Tibial nerve (tissue), 4 donors: ENCODE measurements around the gene MZT2A. TPM values are rescaled to one million over a fixed set of nuclear protein-coding genes. Genes with fewer than 3 reads are reported as not detected.
"Not testable (repeated sequence)": the region's sequence is repeated elsewhere in the genome, so short reads cannot be mapped to it uniquely, and the experiment has no call there.

ENCODE experiments used
- DNase-seq, 2 donors: peaks; one replicate each; pipeline ENCODE4 v3.0.0-alpha.2; 2019; ENCODE audit warnings: low spot score in 2 of 2
- H3K27ac ChIP-seq, 4 donors: fragments of 200-600 bp; sonication (generic) in 3 of 4; one replicate each; pipeline ENCODE4 v1.5.1; 2017 to 2019; ENCODE audit warnings: mild to moderate bottlenecking in 1 of 4
- H3K27me3 ChIP-seq, 2 donors: fragments of 200-600 bp; sonication (generic) in 1 of 2; one replicate each; pipeline versions ENCODE4 v1.5.1 to v1.6.0; 2017 to 2019
- H3K36me3 ChIP-seq, 3 donors: fragments of 200-600 bp; sonication (generic); one replicate each; pipeline ENCODE4 v1.5.1; 2018 to 2019
- H3K4me1 ChIP-seq, 4 donors: fragments of 200-600 bp; sonication (generic) in 3 of 4; one replicate each; pipeline ENCODE4 v1.5.1; 2017 to 2019
- H3K4me3 ChIP-seq, 4 donors: fragments of 200-600 bp; sonication (generic) in 3 of 4; one replicate each; pipeline ENCODE4 v1.5.1; 2017 to 2019; ENCODE audit warnings: mild to moderate bottlenecking in 1 of 4, moderate library complexity in 1 of 4
- H3K9me3 ChIP-seq, 4 donors: fragments of 200-600 bp; sonication (generic) in 3 of 4; one replicate each; pipeline ENCODE4 v1.5.1; 2017 to 2019
- EP300 ChIP-seq, 2 donors: sonication (generic); formaldehyde crosslinking; IDR thresholded peaks; one replicate each; pipeline ENCODE4 v1.6.1; 2017; ENCODE audit warnings: antibody characterized with exemption in 2 of 2, mild to moderate bottlenecking in 1 of 2
- POLR2A ChIP-seq, 2 donors: fragments of 450-650 bp; IDR thresholded peaks; one replicate each; pipeline ENCODE4 v1.6.1; 2017; ENCODE audit warnings: antibody characterized with exemption in 2 of 2, mild to moderate bottlenecking in 2 of 2, moderate library complexity in 2 of 2
- WGBS, 2 donors: methylation state at CpG; one replicate each; pipeline ENCODE4 v1.1.5; 2018; 5-methylcytosine and 5-hydroxymethylcytosine counted together
- total RNA-seq, 4 donors: library from RNA; depleted of rRNA; stranded (reverse); fragments of >200 nt; gene quantifications; one replicate each; pipeline ENCODE4 v1.1.0, GENCODE V29; 2016
- TF ChIP-seq, protein P1 (sequence below), 5 experiments: fragments of 200-600 bp in 3 of 5; fragments of 450-650 bp in 2 of 5; sonication (generic) in 3 of 5; IDR thresholded peaks; one replicate each; pipeline ENCODE4 v1.5.1; 2016 to 2019; ENCODE audit warnings: antibody characterized with exemption in 5 of 5, mild to moderate bottlenecking in 3 of 5, moderate library complexity in 2 of 5

MZT2A gene
- total RNA-seq, 4 donors from 2014 or later, result 73.5 to 143 (median 114) TPM

DNA sequence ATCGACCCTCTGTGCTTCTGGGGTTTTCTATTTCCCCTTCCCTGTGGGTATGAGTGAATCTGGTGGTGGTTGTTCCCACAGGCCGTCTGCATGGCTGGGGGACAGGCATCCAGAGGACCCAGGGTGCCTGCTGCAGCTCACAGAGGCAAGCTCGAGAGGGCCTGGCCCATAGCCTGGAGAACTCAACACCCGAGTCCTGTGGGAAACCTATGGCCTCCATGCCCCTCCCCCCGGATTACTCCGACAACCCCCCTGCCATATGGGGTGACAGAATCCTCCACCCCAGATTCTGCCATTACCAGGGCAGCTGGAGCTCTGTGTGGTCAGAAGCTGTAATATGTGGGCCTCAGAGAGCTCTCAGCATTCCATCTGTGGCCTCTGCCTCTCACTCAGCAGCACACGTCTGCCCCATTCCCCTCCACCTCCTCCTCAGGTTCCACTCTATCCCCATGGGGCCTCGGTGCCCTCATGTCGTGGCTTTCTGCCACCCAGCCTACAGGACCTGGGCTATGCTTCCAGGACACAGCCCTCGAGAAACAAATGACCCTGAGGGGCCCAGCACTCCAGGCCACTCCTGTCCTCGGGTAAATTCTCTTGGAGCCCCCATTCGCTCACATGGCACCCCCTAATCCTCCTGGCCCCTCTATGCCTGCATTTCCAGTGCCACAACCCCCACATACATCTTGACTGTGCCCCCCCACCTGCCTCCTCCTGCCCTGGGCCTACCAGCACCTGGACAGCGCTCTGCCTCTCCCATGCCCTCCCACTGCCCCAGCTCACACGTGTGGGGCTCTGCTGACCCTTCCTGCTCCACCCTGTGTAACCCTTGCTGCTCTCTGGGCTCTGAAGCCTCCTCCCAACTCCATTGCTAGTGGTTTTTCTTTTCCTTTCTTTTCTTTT lies 3.6 kb downstream of the MZT2A start:
- Histone ChIP-seq H3K27ac (no peak overlapping the region), H3K4me1 (peaks cover 0 to 20% (median 3%) of the 10 kb centered on the region in 4 donors), H3K27me3 (no peaks in the 10 kb centered on the region), H3K4me3 (no peak overlapping the region), H3K36me3 (peaks cover 0 to 25% (median 0%) of the 10 kb centered on the region in 3 donors), H3K9me3 (no peaks in the 10 kb centered on the region)
- WGBS, 2 donors, result 75 to 78% methylated on average over 12 to 14 of the region's 14 CpGs
- DNase-seq, result no peak
- TF ChIP-seq EP300 (IDR thresholded peaks at IDR 0.05), result no peak
- TF ChIP-seq, protein P1, sequence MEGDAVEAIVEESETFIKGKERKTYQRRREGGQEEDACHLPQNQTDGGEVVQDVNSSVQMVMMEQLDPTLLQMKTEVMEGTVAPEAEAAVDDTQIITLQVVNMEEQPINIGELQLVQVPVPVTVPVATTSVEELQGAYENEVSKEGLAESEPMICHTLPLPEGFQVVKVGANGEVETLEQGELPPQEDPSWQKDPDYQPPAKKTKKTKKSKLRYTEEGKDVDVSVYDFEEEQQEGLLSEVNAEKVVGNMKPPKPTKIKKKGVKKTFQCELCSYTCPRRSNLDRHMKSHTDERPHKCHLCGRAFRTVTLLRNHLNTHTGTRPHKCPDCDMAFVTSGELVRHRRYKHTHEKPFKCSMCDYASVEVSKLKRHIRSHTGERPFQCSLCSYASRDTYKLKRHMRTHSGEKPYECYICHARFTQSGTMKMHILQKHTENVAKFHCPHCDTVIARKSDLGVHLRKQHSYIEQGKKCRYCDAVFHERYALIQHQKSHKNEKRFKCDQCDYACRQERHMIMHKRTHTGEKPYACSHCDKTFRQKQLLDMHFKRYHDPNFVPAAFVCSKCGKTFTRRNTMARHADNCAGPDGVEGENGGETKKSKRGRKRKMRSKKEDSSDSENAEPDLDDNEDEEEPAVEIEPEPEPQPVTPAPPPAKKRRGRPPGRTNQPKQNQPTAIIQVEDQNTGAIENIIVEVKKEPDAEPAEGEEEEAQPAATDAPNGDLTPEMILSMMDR (IDR thresholded peaks at IDR 0.05), result no peak
- TF ChIP-seq POLR2A (IDR thresholded peaks at IDR 0.05), result no peak

DNA sequence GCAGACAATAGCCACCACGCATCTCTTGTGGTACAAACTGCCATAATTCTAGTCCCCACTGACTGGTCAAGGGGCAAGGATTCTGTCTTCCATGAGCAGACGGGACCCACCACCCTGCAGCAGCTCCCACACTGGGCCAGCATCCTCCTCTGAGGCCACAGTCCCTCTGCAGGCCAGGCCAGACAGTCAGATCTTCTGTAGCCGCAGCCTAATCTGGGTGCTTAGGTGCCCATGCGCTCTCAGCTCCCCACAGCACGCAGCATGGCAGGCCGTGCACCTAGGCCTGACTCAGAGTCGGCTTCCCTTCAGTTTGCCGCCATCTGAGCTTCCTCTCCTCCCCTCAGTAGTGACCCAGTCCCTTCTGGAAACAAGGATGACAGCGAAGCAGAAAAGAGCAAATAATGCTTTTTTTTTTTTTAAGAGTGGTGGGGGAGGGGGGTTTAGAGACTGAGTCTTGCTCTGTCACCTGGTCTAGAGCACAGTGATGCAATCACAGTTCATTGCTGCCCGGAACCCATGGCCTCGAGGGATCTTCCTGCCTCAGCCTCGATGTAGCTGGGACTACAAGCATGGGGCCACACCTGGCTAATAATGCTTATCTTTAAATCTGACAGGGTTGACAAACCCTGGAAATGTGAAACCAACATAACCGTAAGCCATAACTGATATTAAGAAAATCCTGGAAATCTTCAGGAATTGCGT lies 5.8 kb downstream of the MZT2A start:
- not testable (repeated sequence) for H3K9me3 ChIP-seq, DNase-seq, H3K4me3 ChIP-seq, H3K27me3 ChIP-seq, H3K27ac ChIP-seq
- H3K4me1 ChIP-seq, result peaks cover 0 to 18% (median 3%) of the 10 kb centered on the region in 4 donors
- 91 to 96% methylated on average over 12 to 14 of the region's 14 CpGs for WGBS, 2 donors
- H3K36me3 ChIP-seq, result peaks cover 0 to 38% (median 0%) of the 10 kb centered on the region in 3 donors

DNA sequence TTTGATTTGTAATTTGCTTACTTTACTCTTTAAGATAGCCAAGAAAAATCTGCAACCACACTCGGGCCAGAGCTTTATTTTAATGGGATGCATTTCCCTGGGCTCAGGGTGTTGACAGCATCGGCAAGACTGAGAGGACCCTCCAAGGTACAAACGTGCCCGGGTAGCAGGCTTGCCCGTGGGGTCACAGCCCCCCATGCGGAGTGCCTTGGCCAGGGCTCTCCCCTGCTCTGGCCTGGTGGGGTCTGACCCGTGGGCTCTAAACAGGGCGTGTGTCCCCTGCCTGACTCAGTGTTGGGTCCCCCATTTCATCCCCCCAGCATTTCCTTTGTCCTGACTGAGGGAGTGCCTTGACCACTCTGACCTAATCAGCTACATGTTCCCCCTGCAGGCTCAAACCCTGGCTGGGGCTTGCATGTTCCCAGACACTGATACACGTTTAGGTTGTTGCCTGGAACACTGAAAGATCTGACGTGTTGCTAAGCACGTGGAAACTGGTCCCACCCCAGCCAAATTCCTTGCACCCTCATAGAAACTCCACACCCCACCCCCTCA lies 7.2 kb downstream of the MZT2A start:
- WGBS, 2 donors, result 78 to 80% methylated on average over 10 to 11 of the region's 11 CpGs
- DNase-seq, H3K4me1 ChIP-seq: not testable (repeated sequence)

DNA sequence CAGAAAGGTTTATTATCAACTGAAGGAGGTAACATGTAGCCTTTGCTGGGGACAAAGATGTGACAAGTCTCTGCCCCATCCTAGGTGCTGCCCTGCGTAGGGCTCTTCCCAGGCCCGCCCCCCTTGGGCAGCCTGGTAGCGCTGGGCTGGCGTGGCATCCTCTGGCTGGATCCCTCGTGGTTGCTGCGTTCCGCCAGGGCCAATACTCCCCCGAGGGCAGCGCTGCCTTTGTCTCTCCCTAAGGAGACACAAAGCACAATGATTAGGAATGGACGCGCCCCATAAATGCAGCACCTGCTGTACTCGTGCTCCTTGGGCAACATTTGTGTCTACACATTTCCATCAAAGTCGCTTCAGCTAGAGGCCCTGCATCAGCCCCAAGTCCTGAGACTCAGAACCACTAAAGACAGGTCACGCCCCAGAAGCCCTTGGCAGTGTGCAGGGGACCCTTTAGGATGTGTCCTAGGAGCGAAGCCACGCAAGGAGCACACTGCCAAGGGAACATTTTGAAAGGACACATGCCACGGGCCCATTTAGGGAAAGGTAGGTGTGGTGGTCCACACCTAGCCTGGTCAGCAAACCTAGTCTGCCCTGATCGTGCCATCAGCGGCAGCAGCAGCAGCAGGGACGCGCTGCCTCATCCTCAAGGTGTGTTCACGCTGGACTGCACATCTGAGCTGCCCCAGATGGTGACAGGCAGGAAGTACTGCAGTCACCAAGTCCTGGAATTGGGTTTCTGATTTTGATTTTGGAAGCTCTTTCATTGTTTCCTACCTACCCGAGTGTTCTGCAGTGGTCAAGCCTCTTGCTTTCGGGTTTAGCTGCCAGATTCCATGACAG lies 8.0 kb downstream of the MZT2A start:
- not testable (repeated sequence) for H3K4me3 ChIP-seq, H3K9me3 ChIP-seq, DNase-seq, H3K27ac ChIP-seq, H3K4me1 ChIP-seq, H3K27me3 ChIP-seq
- peaks cover 0 to 44% (median 0%) of the 10 kb centered on the region in 3 donors for H3K36me3 ChIP-seq
- 93 to 95% methylated on average over 18 to 23 of the region's 24 CpGs for WGBS, 2 donors

More for the DNA sequence above, 7.2 kb downstream of the MZT2A start:
- not testable (repeated sequence) for H3K9me3 ChIP-seq, H3K4me3 ChIP-seq, H3K27me3 ChIP-seq, H3K27ac ChIP-seq
- peaks cover 0 to 39% (median 0%) of the 10 kb centered on the region in 3 donors for H3K36me3 ChIP-seq

DNA sequence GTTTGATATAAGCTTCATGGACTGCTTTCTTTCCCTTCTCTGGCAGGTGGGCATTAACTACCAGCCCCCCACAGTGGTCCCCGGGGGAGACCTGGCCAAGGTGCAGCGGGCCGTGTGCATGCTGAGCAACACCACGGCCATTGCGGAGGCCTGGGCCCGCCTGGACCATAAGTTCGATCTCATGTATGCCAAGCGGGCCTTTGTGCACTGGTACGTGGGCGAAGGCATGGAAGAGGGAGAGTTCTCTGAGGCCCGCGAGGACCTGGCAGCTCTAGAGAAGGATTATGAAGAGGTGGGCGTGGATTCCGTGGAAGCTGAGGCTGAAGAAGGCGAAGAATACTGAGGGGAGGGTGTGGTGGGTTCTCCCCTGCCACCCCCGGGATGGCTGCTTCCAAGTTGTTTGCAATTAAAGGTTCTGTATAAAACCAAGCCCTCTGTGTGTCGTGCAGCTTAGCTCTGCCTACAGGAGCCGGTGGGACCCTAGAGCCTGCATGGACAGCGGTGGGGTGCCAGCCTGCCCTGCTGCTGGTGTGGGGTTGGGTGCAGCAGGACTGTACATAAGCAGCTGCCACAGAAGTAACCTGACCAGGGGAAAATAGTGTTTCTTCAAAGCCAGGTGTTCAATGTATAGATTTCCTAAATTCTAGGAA lies 9.6 kb downstream of the MZT2A start:
- H3K27me3 ChIP-seq, DNase-seq, H3K9me3 ChIP-seq, H3K27ac ChIP-seq, H3K4me3 ChIP-seq, H3K4me1 ChIP-seq: not testable (repeated sequence)
- H3K36me3 ChIP-seq, result peaks cover 0 to 44% (median 0%) of the 10 kb centered on the region in 3 donors
- WGBS, 2 donors, result 88 to 91% methylated on average over 19 of the region's 19 CpGs

DNA sequence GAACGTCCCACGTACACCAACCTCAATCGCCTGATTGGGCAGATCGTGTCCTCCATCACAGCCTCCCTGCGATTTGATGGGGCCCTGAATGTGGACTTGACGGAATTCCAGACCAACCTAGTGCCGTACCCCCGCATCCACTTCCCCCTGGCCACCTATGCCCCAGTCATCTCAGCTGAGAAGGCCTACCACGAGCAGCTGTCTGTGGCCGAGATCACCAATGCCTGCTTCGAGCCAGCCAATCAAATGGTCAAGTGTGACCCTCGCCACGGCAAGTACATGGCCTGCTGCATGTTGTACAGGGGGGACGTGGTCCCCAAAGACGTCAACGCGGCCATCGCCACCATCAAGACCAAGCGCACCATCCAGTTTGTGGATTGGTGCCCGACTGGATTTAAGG lies 11.8 kb downstream of the MZT2A start:
- H3K36me3 ChIP-seq, result peaks cover 0 to 44% (median 0%) of the 10 kb centered on the region in 3 donors
- not testable (repeated sequence) for H3K9me3 ChIP-seq, H3K27me3 ChIP-seq, H3K4me1 ChIP-seq, H3K27ac ChIP-seq, DNase-seq, H3K4me3 ChIP-seq
- WGBS, 2 donors, result 96 to 99% methylated on average over 14 to 15 of the region's 20 CpGs

DNA sequence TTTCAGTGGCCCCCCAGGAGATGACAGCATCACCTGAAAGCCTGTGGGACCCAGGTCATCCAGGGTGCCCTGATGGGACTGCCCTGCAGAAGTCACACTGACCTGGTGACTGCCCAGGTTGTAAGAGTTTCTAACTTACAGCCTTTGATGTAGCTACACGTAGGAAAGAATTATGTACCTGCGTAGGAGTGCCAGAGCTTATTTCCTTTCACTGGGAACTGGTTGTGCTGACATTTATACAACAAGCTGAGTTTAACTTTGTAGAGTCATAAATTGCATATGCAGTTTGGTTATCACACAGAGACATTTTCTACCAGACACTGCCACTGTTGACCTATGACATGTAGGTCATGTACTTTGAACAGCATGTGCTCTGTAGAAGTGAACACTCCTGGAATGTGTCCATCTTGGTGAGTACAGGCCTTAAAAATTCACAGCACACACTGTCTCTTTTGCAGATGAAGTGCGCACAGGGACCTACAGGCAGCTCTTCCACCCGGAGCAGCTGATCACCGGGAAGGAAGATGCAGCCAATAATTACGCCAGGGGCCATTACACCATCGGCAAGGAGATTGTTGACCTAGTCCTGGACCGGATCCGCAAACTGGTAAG lies 13.2 kb downstream of the MZT2A start:
- not testable (repeated sequence) for H3K4me3 ChIP-seq, H3K4me1 ChIP-seq, H3K27ac ChIP-seq, H3K9me3 ChIP-seq, DNase-seq, H3K27me3 ChIP-seq
- H3K36me3 ChIP-seq, result peaks cover 0 to 32% (median 0%) of the 10 kb centered on the region in 3 donors
- WGBS, 2 donors, result 90 to 91% methylated on average over 9 of the region's 9 CpGs

DNA sequence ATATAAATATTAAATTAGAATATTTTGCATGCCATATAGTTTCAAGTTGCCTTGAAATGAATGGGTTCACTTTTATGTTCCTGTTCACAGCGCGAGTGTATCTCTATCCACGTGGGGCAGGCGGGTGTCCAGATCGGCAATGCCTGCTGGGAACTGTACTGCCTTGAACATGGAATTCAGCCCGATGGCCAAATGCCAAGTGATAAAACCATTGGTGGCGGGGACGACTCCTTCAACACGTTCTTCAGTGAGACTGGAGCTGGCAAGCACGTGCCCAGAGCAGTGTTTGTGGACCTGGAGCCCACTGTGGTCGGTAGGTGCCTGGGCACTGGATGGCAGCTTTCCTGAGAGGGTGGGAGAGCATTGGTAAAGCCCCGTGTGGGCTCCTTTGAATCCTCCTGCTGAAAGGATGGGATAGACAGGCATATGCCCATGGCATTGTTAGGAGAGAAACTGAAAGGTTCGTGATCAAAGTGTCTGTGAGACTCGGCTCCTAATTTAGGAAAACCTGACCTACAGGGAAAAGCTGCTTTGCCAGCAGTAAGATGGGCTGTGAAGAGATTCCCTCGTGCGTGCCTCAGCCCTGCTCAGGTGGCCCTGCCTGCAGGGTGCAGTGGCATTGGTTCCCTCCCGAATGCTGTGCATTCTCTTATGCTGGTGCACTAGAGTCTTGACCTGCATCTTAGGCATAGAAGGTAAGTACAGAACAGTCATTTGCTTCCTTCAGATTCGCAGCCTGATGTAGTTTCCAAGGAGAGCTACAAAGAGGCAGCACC lies 13.9 kb downstream of the MZT2A start:
- 91 to 93% methylated on average over 13 of the region's 18 CpGs for WGBS, 2 donors
- not testable (repeated sequence) for H3K27me3 ChIP-seq, H3K4me1 ChIP-seq, H3K27ac ChIP-seq, H3K4me3 ChIP-seq, H3K9me3 ChIP-seq, DNase-seq
- H3K36me3 ChIP-seq, result peaks cover 0 to 25% (median 0%) of the 10 kb centered on the region in 3 donors

DNA sequence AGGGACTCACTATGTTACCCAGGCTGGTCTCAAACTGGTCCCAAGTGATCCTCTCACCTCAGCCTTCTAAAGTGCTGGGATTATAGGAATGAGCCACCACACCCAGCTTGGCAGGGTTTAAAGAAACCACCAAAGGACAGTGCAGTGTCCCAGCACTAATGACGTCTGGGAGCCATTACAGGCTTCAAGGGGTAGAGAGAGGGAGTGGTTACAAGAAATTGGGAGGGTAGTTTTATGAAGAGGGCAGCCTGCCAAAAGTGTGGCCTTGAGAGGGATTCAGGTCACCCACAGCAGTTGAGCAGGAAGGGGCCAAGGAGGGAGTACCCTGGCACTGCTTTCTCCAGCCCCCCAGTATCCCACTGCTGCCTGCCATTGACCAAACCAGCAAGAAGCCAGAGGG lies 15.0 kb downstream of the MZT2A start:
- not testable (repeated sequence) for H3K4me3 ChIP-seq, H3K27me3 ChIP-seq, H3K27ac ChIP-seq, DNase-seq, H3K9me3 ChIP-seq, H3K4me1 ChIP-seq
- peaks cover 0 to 15% (median 0%) of the 10 kb centered on the region in 3 donors for H3K36me3 ChIP-seq
- WGBS, 2 donors, result 29 to 43% methylated on average over 1 of the region's 1 CpG

DNA sequence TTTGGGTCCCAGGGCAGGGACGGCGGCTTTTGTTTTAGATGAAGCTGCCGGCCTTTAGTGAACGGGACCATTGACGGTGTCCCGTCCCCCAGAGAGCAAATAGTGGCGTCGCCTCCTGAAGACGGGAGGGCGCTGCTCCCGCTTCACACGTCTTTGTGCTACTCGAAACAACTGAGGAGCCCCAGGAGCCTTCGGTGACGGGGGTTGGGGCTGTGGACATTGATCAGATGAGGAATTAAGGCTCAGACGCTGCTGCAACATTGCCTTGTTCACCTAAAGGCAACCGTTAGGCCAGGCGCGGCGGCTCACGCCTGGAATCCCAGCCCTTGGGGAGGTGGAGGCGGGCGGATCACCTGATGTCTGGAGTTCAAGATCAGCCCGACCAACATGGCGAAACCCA lies 15.8 kb downstream of the MZT2A start:
- H3K27me3 ChIP-seq, result not testable (repeated sequence)

More for the DNA sequence above, 15.8 kb downstream of the MZT2A start:
- H3K36me3 ChIP-seq, result peaks cover 0 to 22% (median 0%) of the 10 kb centered on the region in 3 donors
- not testable (repeated sequence) for H3K4me1 ChIP-seq, H3K27ac ChIP-seq, H3K9me3 ChIP-seq, H3K4me3 ChIP-seq, DNase-seq
- WGBS, 2 donors, result 98 to 99% methylated on average over 25 of the region's 25 CpGs
